Spinal cord (tissue), 10 donors: Measurements from ENCODE around the gene INTS6L. TPM values are rescaled to one million over a fixed set of nuclear protein-coding genes. Genes with fewer than 3 reads are reported as not detected.

ENCODE experiments used
- DNase-seq, 6 donors: peaks; one replicate each; pipeline versions ENCODE4 v3.0.0 to v3.0.0-alpha.2; 2013 to 2015; ENCODE audit warnings: low spot score in 6 of 6, low read depth in 4 of 6
- H3K27ac ChIP-seq: one replicate; pipeline ENCODE4 v1.5.1; 2013; ENCODE audit warnings: low read depth, low read length, control low read depth
- H3K27me3 ChIP-seq: one replicate; pipeline ENCODE4 v1.6.1; 2013; ENCODE audit warnings: low read length; ENCODE audit not compliant: control insufficient read depth, insufficient read depth
- H3K36me3 ChIP-seq: one replicate; pipeline ENCODE4 v1.6.1; 2013; ENCODE audit warnings: low read length; ENCODE audit not compliant: control insufficient read depth, insufficient read depth
- H3K4me1 ChIP-seq: one replicate; pipeline ENCODE4 v1.6.1; 2013; ENCODE audit warnings: low read length; ENCODE audit not compliant: control insufficient read depth, insufficient read depth
- H3K4me3 ChIP-seq: one replicate; pipeline ENCODE4 v1.5.1; 2013; ENCODE audit warnings: low read depth, low read length, control low read depth
- H3K9me3 ChIP-seq: one replicate; pipeline ENCODE4 v1.6.1; 2013; ENCODE audit warnings: low read length; ENCODE audit not compliant: control insufficient read depth, insufficient read depth
- WGBS: methylation state at CpG from one replicate; pipeline ENCODE4 v1.1.5; 2013; ENCODE audit warnings: missing lambda C conversion rate; ENCODE audit not compliant: insufficient coverage; 5-methylcytosine and 5-hydroxymethylcytosine counted together
- polyA plus RNA-seq, 2 donors: library from polyadenylated mRNA; unstranded; fragments of 120-200 nt; gene quantifications; one replicate each; pipeline ENCODE4 v1.2.1, GENCODE V29; 2013; ENCODE audit not compliant: insufficient read length in 2 of 2
- total RNA-seq, 2 donors: library from RNA; depleted of rRNA in 1 of 2; stranded (reverse); fragments of 120-200 nt in 1 of 2; fragments of >200 nt in 1 of 2; gene quantifications; one replicate each; pipeline versions ENCODE4 v1.2.3 to v1.2.4, GENCODE V29; 2013 to 2014
- donor health status: healthy.

INTS6L gene
- total and polyA plus RNA-seq, 4 donors: 19.5 to 25.1 (median 22.8) TPM

DNA sequence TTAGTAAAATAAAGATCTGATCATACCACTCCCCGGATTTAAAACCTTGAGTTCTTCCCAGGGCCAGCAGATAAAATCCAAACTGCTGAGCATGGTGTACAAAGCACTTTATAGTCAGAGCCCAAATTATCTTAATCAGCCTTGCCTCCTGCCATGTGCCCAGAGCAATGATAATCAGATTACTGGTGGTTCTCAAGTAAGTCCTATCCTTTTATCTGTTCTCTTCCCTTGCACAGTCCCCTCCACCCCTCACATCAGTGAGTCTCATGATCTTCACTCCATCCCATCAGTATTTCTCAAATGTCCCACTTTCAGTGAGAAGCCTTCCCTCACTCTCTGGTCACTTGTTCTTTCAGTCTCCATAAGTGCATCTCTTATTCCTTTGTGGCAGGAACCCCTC, 22.7 kb downstream of the INTS6L start:
- Histone ChIP-seq H3K36me3 (no peaks in the 10 kb centered on the region), H3K9me3 (no peaks in the 10 kb centered on the region), H3K4me1 (no peaks in the 10 kb centered on the region), H3K27me3 (no peaks in the 10 kb centered on the region), H3K27ac (no peak overlapping the region), H3K4me3 (no peak overlapping the region)
- WGBS: 50% methylated on average over 1 of the region's 1 CpG
- no peak for DNase-seq

DNA sequence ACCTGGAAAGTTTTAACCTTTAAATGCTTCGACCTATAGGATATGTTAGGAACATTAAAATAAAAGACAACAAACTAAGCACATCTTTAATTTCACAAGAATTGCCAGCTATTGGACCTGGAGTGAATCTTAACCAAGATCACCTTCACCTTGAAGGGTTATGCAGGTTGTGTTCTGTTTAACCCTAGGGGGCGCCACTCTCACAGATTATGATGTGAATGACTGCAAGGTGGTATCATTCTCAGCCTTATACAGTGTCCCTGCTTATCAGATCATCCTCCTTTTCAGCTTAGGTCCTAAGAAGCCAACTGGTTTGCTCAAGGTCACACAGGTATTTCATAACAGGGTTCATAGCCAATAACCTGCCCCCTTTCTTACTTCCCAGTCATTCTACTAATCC, 23.5 kb downstream of the INTS6L start:
- no peak for DNase-seq
- Histone ChIP-seq H3K27ac (no peak overlapping the region), H3K36me3 (no peaks in the 10 kb centered on the region), H3K4me3 (no peak overlapping the region), H3K9me3 (no peaks in the 10 kb centered on the region), H3K27me3 (no peaks in the 10 kb centered on the region), H3K4me1 (no peaks in the 10 kb centered on the region)
- WGBS: no CpG with 5 or more reads among the region's 2 CpGs

GRCh38 chrX:135544338-135544948, 24.0 kb downstream of the INTS6L start:
- WGBS: 46% methylated on average over 2 of the region's 5 CpGs
- DNase-seq: peak in 1 of 6 donors; percentile 13

DNA sequence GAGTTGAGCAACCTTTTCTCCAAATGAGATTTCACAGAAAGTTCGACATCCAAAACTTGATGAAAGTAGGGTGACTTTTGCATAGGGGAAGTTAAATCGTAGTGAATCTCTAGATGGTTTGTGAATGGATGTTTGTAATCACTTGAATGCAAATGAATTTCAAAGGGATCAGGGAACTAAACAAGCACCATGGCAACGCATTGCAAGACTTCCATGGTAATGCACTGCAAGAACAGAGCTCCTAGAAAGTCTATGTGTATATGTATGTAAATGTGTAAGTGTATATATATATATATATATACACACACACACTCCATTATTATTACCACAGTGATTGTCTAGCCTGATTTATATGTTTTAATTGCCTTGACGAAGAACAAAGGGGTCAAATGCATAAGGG, 27.3 kb downstream of the INTS6L start:
- H3K27me3 ChIP-seq: no peaks in the 10 kb centered on the region
- no peaks in the 10 kb centered on the region for H3K9me3 ChIP-seq
- no peaks in the 10 kb centered on the region for H3K4me1 ChIP-seq
- 65% methylated on average over 2 of the region's 4 CpGs for WGBS
- H3K4me3 ChIP-seq: no peak overlapping the region
- no peak overlapping the region for H3K27ac ChIP-seq
- DNase-seq: peak in 2 of 6 donors; percentile 17 to 20
- no peaks in the 10 kb centered on the region for H3K36me3 ChIP-seq

More at GRCh38 chrX:135544338-135544948, 24.0 kb downstream of the INTS6L start:
- no peaks in the 10 kb centered on the region for H3K9me3 ChIP-seq
- no peak overlapping the region for H3K27ac ChIP-seq
- H3K4me3 ChIP-seq: no peak overlapping the region
- no peaks in the 10 kb centered on the region for H3K36me3 ChIP-seq
- H3K4me1 ChIP-seq: no peaks in the 10 kb centered on the region
- no peaks in the 10 kb centered on the region for H3K27me3 ChIP-seq

GRCh38 chrX:135549519-135549918, 29.1 kb downstream of the INTS6L start:
- no peak for DNase-seq
- H3K27me3 ChIP-seq: no peaks in the 10 kb centered on the region
- no peak overlapping the region for H3K27ac ChIP-seq
- H3K36me3 ChIP-seq: no peaks in the 10 kb centered on the region
- no peak overlapping the region for H3K4me3 ChIP-seq
- no peaks in the 10 kb centered on the region for H3K4me1 ChIP-seq
- no CpG with 5 or more reads among the region's 2 CpGs for WGBS
- H3K9me3 ChIP-seq: no peaks in the 10 kb centered on the region

DNA sequence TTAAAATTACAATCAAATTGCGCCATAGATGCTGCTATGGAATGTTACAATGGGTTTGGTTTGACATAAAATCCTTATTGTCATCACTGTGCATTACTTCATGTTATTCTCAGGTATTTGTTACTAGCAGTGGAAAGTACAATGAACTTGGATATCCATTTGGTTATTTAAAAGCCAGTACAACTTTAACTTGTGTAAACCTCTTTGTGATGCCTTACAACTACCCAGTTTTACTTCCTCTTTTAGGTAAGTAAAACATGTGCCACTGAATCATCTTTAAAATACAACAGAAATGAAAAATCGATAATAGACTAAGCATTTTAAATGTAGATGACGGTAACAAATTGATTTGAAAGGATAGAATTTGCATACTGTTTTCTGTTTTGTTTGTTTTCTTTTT, 35.6 kb downstream of the INTS6L start:
- H3K27ac ChIP-seq: no peak overlapping the region
- no peaks in the 10 kb centered on the region for H3K9me3 ChIP-seq
- H3K4me3 ChIP-seq: no peak overlapping the region
- no peaks in the 10 kb centered on the region for H3K36me3 ChIP-seq
- no CpG with 5 or more reads among the region's 3 CpGs for whole genome bisulfite sequencing
- H3K4me1 ChIP-seq: no peaks in the 10 kb centered on the region
- no peaks in the 10 kb centered on the region for H3K27me3 ChIP-seq
- DNase-seq: no peak

- WGBS: no CpG with 5 or more reads among the region's 2 CpGs
- H3K27me3 ChIP-seq: no peaks in the 10 kb centered on the region
- DNase-seq: no peak
- no peaks in the 10 kb centered on the region for H3K9me3 ChIP-seq
- H3K36me3 ChIP-seq: no peaks in the 10 kb centered on the region
- no peak overlapping the region for H3K4me3 ChIP-seq
- no peak overlapping the region for H3K27ac ChIP-seq
- no peaks in the 10 kb centered on the region for H3K4me1 ChIP-seq
Observed at GRCh38 chrX:135557344-135557743, 36.9 kb downstream of the INTS6L start.

- no peaks in the 10 kb centered on the region for H3K4me1 ChIP-seq
- no peak overlapping the region for H3K27ac ChIP-seq
- no peak overlapping the region for H3K4me3 ChIP-seq
- DNase-seq: peak in 1 of 6 donors; percentile 1
- no CpG with 5 or more reads among the region's 2 CpGs for WGBS
- no peaks in the 10 kb centered on the region for H3K27me3 ChIP-seq
- no peaks in the 10 kb centered on the region for H3K9me3 ChIP-seq
- H3K36me3 ChIP-seq: peaks cover 8% of the 10 kb centered on the region
Observed at GRCh38 chrX:135572436-135572835, 52.0 kb downstream of the INTS6L start.

GRCh38 chrX:135581496-135581895, 61.0 kb downstream of the INTS6L start:
- no peak for DNase-seq
- WGBS: 100% methylated on average over 1 of the region's 2 CpGs
- no peaks in the 10 kb centered on the region for H3K9me3 ChIP-seq
- no peaks in the 10 kb centered on the region for H3K36me3 ChIP-seq
- no peak overlapping the region for H3K4me3 ChIP-seq
- no peak overlapping the region for H3K27ac ChIP-seq
- H3K27me3 ChIP-seq: peaks cover 3% of the 10 kb centered on the region
- no peaks in the 10 kb centered on the region for H3K4me1 ChIP-seq

DNA sequence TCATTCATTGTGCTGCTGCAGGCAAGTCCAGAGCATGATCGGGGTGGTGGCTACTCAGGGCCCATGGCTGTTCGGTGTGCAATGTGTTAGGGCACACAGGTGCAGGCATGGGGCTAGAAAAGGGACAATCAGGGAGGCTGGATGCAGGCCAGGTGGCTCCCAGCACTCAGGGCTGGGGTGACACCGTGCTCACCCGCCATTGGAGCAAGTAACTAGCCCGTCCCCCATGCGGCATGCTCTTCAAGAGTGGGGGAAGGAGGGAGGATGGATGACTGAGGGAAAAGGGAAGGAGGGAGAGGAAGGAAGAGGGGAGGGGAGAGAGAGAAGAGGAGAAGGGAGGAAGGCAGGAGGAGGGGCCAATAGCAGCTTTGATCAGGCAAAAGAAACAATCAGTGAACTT, 64.7 kb downstream of the INTS6L start:
- WGBS: 61% methylated on average over 6 of the region's 6 CpGs
- H3K27ac ChIP-seq: no peak overlapping the region

More for the DNA sequence above, 64.7 kb downstream of the INTS6L start:
- H3K27me3 ChIP-seq: peaks cover 3% of the 10 kb centered on the region
- H3K4me1 ChIP-seq: no peaks in the 10 kb centered on the region
- no peak overlapping the region for H3K4me3 ChIP-seq
- no peaks in the 10 kb centered on the region for H3K9me3 ChIP-seq
- DNase-seq: no peak
- H3K36me3 ChIP-seq: no peaks in the 10 kb centered on the region
